GM23338 (cell line): ENCODE data around the gene MAP2K2.

Experiments
- EZH2 ChIP-seq: fragments of 200-600 bp; sonication (generic); IDR thresholded peaks from one replicate; pipeline ENCODE4 v1.8.0; 2017; ENCODE audit warnings: antibody characterized with exemption, mild to moderate bottlenecking, low read depth; ENCODE audit not compliant: unreplicated experiment
- EZH2phosphoT487 ChIP-seq: fragments of 200-600 bp; sonication (generic); IDR thresholded peaks from one replicate; pipeline ENCODE4 v1.8.1; 2018; ENCODE audit warnings: antibody characterized with exemption; ENCODE audit not compliant: unreplicated experiment
- NANOG ChIP-seq: IDR thresholded peaks from 2 replicates; pipeline ENCODE4 v1.6.1; 2016; ENCODE audit warnings: antibody characterized with exemption, borderline replicate concordance
- POLR2AphosphoS5 ChIP-seq: IDR thresholded peaks from 2 replicates; pipeline ENCODE4 v1.6.1; 2016; ENCODE audit warnings: antibody characterized with exemption, low read depth
- STAT1 ChIP-seq: IDR thresholded peaks from one replicate; pipeline ENCODE4 v1.6.1; 2016; ENCODE audit warnings: antibody characterized with exemption; ENCODE audit not compliant: unreplicated experiment
- ZNF331 ChIP-seq: fragments of 250-450 bp; sonication (Bioruptor Pico); IDR thresholded peaks from 2 replicates; pipeline ENCODE4 v1.5.0; 2020; ENCODE audit warnings: low read depth, mild to moderate bottlenecking, moderate library complexity
- TF ChIP-seq, protein P1 (sequence below), 2 experiments: fragments of 200-600 bp in 1 of 2; sonication (generic) in 1 of 2; conservative IDR thresholded peaks; 2 replicates each; pipeline versions ENCODE4 v1.5.1 to v1.6.1; 2016 to 2017; ENCODE audit warnings: antibody characterized with exemption in 2 of 2, low read depth in 2 of 2, mild to moderate bottlenecking in 2 of 2, moderate library complexity in 1 of 2
- TF ChIP-seq, protein P2 (sequence below): IDR thresholded peaks from 2 replicates; pipeline ENCODE4 v1.6.1; 2016; ENCODE audit warnings: antibody characterized with exemption

DNA sequence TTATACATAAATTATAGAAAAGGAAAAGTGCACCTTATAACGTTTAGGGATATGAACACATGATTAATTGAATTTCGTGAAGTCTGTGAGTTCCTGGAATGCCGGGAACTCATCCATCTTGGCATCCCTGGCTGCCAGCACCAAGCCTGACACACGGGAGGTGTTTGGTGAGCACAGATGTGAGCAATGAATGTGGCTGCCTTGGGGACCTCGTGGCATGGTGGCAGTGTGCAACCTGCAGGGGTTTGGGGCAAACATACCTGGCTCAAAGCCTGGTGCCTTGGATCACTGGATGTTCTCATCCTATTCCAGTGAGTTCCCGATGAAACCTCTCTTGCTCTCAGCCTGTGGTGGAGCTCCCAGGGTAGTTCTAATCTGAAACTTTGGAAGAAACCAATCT lies 10.4 kb upstream of the MAP2K2 start:
- no peak for TF ChIP-seq EZH2
- TF ChIP-seq, protein P1, sequence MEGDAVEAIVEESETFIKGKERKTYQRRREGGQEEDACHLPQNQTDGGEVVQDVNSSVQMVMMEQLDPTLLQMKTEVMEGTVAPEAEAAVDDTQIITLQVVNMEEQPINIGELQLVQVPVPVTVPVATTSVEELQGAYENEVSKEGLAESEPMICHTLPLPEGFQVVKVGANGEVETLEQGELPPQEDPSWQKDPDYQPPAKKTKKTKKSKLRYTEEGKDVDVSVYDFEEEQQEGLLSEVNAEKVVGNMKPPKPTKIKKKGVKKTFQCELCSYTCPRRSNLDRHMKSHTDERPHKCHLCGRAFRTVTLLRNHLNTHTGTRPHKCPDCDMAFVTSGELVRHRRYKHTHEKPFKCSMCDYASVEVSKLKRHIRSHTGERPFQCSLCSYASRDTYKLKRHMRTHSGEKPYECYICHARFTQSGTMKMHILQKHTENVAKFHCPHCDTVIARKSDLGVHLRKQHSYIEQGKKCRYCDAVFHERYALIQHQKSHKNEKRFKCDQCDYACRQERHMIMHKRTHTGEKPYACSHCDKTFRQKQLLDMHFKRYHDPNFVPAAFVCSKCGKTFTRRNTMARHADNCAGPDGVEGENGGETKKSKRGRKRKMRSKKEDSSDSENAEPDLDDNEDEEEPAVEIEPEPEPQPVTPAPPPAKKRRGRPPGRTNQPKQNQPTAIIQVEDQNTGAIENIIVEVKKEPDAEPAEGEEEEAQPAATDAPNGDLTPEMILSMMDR (conservative IDR thresholded peaks at IDR 0.05; ENCODE audit: low read depth in 2 of 2) = no peak
- TF ChIP-seq POLR2AphosphoS5 = no peak
- no peak for TF ChIP-seq ZNF331 (CRISPR knock-in tag)
- no peak for TF ChIP-seq EZH2phosphoT487
- no peak for TF ChIP-seq STAT1
- no peak for TF ChIP-seq NANOG
- TF ChIP-seq, protein P2, sequence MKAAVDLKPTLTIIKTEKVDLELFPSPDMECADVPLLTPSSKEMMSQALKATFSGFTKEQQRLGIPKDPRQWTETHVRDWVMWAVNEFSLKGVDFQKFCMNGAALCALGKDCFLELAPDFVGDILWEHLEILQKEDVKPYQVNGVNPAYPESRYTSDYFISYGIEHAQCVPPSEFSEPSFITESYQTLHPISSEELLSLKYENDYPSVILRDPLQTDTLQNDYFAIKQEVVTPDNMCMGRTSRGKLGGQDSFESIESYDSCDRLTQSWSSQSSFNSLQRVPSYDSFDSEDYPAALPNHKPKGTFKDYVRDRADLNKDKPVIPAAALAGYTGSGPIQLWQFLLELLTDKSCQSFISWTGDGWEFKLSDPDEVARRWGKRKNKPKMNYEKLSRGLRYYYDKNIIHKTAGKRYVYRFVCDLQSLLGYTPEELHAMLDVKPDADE = no peak
